ENCODE results near the gene PDE4A.

Gene PDE4A

GRCh38 chr19:10505583-10506229 lies 85.4 kb downstream of the PDE4A start:
- in situ Hi-C loops (cut with MboI; ENCODE audit: low sequenced_read_pairs) = no loop called here

- in situ Hi-C loops (cut with MboI; ENCODE audit: low sequenced_read_pairs) = no loop called here
These were observed 87.7 kb downstream of the PDE4A start for GRCh38 chr19:10508036-10508435.

GRCh38 chr19:10508707-10509106 lies 88.4 kb downstream of the PDE4A start:
- in situ Hi-C loops (cut with MboI; ENCODE audit: low sequenced_read_pairs) = no loop called here

GRCh38 chr19:10510301-10510802 lies 90.0 kb downstream of the PDE4A start:
- in situ Hi-C loops (cut with MboI; ENCODE audit: low sequenced_read_pairs) = no loop called here

- in situ Hi-C loops (cut with MboI; ENCODE audit: low sequenced_read_pairs) = no loop called here
These were observed 92.9 kb downstream of the PDE4A start for GRCh38 chr19:10513223-10513622.

- in situ Hi-C loops (cut with MboI; ENCODE audit: low sequenced_read_pairs) = no loop called here
These were observed 94.1 kb downstream of the PDE4A start for GRCh38 chr19:10514211-10515145.

- in situ Hi-C loops (cut with MboI; ENCODE audit: low sequenced_read_pairs) = no loop called here
These were observed 95.7 kb downstream of the PDE4A start for GRCh38 chr19:10516064-10516385.

GRCh38 chr19:10516671-10517286 lies 96.4 kb downstream of the PDE4A start:
- in situ Hi-C loops (cut with MboI; ENCODE audit: low sequenced_read_pairs) = no loop called here

- in situ Hi-C loops (cut with MboI; ENCODE audit: low sequenced_read_pairs) = no loop called here
These were observed 97.0 kb downstream of the PDE4A start, which contains the start of gene S1PR5 for GRCh38 chr19:10517361-10517759. Gene S1PR5 (minus strand): TSS chr19:10517447. CDS start chr19:10515011, 2,436 bp downstream.

- in situ Hi-C loops (cut with MboI; ENCODE audit: low sequenced_read_pairs) = no loop called here
These were observed 97.6 kb downstream of the PDE4A start for GRCh38 chr19:10517760-10518443.

- in situ Hi-C loops (cut with MboI; ENCODE audit: low sequenced_read_pairs) = no loop called here
These were observed 98.4 kb downstream of the PDE4A start for GRCh38 chr19:10518444-10519361.

All from HL-60/S4 (cell line).